ENCODE data around the gene ACAP3. TPM values are rescaled to one million over a fixed set of nuclear protein-coding genes. Genes with fewer than 3 reads are reported as not detected.

The ACAP3 gene
- total RNA-seq, 1 experiment from 2014 or later = 42.2 TPM

- Mint-ChIP-seq H3K27ac (no peak overlapping the region), H3K9me3 (no peaks in the 10 kb centered on the region), H3K4me1 (peaks cover 5% of the 10 kb centered on the region), H3K4me3 (no peak overlapping the region), H3K36me3 (no peaks in the 10 kb centered on the region), H3K27me3 (ENCODE audit: low read depth) (no peaks in the 10 kb centered on the region)
- POLR2A ChIA-PET = interaction anchor here (0.6 kb wide), 1 partner anchor 62 kb away, joined by 4 read pairs; no protein-coding TSS in a partner anchor
- no peak for TF ChIP-seq PREB (CRISPR knock-in tag; IDR thresholded peaks at IDR 0.05; ENCODE audit: borderline replicate concordance)
- TF ChIP-seq, protein P1, sequence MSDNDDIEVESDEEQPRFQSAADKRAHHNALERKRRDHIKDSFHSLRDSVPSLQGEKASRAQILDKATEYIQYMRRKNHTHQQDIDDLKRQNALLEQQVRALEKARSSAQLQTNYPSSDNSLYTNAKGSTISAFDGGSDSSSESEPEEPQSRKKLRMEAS (CRISPR knock-in tag; IDR thresholded peaks at IDR 0.05) = no peak
- TF ChIP-seq, protein P2, sequence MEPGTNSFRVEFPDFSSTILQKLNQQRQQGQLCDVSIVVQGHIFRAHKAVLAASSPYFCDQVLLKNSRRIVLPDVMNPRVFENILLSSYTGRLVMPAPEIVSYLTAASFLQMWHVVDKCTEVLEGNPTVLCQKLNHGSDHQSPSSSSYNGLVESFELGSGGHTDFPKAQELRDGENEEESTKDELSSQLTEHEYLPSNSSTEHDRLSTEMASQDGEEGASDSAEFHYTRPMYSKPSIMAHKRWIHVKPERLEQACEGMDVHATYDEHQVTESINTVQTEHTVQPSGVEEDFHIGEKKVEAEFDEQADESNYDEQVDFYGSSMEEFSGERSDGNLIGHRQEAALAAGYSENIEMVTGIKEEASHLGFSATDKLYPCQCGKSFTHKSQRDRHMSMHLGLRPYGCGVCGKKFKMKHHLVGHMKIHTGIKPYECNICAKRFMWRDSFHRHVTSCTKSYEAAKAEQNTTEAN (CRISPR knock-in tag; IDR thresholded peaks at IDR 0.05) = no peak
- TF ChIP-seq GRHL2 (CRISPR knock-in tag; IDR thresholded peaks at IDR 0.05; ENCODE audit: insufficient replicate concordance, severe bottlenecking) = no peak
- TF ChIP-seq NFATC4 (CRISPR knock-in tag; IDR thresholded peaks at IDR 0.05) = no peak
- TF ChIP-seq, protein P3, sequence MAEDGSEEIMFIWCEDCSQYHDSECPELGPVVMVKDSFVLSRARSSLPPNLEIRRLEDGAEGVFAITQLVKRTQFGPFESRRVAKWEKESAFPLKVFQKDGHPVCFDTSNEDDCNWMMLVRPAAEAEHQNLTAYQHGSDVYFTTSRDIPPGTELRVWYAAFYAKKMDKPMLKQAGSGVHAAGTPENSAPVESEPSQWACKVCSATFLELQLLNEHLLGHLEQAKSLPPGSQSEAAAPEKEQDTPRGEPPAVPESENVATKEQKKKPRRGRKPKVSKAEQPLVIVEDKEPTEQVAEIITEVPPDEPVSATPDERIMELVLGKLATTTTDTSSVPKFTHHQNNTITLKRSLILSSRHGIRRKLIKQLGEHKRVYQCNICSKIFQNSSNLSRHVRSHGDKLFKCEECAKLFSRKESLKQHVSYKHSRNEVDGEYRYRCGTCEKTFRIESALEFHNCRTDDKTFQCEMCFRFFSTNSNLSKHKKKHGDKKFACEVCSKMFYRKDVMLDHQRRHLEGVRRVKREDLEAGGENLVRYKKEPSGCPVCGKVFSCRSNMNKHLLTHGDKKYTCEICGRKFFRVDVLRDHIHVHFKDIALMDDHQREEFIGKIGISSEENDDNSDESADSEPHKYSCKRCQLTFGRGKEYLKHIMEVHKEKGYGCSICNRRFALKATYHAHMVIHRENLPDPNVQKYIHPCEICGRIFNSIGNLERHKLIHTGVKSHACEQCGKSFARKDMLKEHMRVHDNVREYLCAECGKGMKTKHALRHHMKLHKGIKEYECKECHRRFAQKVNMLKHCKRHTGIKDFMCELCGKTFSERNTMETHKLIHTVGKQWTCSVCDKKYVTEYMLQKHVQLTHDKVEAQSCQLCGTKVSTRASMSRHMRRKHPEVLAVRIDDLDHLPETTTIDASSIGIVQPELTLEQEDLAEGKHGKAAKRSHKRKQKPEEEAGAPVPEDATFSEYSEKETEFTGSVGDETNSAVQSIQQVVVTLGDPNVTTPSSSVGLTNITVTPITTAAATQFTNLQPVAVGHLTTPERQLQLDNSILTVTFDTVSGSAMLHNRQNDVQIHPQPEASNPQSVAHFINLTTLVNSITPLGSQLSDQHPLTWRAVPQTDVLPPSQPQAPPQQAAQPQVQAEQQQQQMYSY (CRISPR knock-in tag; IDR thresholded peaks at IDR 0.05) = no peak
- no peak for TF ChIP-seq OVOL2 (CRISPR knock-in tag; IDR thresholded peaks at IDR 0.05; ENCODE audit: borderline replicate concordance)
- TF ChIP-seq ZNF416 (CRISPR knock-in tag; IDR thresholded peaks at IDR 0.05) = no peak
- TF ChIP-seq GTF2I (CRISPR knock-in tag; conservative IDR thresholded peaks at IDR 0.05) = no peak
- TF ChIP-seq TEAD1 (CRISPR knock-in tag; IDR thresholded peaks at IDR 0.05) = no peak
- ATAC-seq = no peak
- CTCF ChIA-PET = interaction anchor here (0.7 to 7.6 kb wide), 14 partner anchors 9 to 303 kb away, joined by 3 to 81 read pairs (median 4); partner anchors contain the start of gene UBE2J2
- DNase-seq (ENCODE audit: low spot score) = no peak
Measured at GRCh38 chr1:1300352-1300739, 7.4 kb downstream of the ACAP3 start.

DNA sequence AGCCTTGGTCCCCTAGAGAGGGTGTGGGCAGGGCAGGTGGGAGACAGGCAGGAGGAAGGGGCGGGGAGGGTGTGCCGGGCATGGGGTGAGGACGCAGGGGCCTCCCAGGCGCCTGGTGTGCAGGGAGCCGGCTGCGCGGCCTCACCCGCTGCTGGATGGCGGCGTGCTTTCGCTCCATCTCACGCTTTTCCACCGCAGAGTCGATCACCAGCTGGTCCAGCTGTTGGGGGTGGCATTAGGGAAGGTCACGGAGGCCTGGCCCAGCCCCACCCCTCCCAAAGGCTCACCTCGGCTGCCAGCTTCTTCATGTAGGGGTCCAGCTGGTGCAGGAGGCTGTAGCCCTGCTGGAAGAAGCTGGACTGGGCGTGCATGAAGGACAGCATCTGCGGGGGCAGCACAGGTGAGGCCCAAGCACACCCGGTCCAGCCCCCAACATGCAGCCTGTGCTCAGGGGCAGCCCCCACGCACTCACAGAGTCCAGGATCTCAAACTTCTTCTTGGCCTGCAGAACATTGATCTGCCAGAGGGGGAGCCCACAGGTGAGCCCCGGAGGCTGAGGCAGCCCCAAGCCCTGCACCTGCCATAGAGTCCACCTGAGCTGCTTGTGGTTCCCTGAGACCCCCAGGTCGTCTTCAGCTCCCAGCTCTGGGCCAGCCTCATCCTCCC lies 7.9 kb downstream of the ACAP3 start:
- ChIA-PET POLR2A (interaction anchor here (0.6 kb wide), 1 partner anchor 62 kb away, joined by 4 read pairs; no protein-coding TSS in a partner anchor), CTCF (interaction anchor here (0.7 to 7.6 kb wide), 14 partner anchors 8 to 303 kb away, joined by 3 to 81 read pairs (median 4); partner anchors contain the start of gene UBE2J2)
- H3K36me3 Mint-ChIP-seq = no peaks in the 10 kb centered on the region
- no peak overlapping the region for H3K4me3 Mint-ChIP-seq
- no peak overlapping the region for H3K27ac Mint-ChIP-seq
- H3K27me3 Mint-ChIP-seq (ENCODE audit: low read depth) = no peaks in the 10 kb centered on the region
- ATAC-seq (peak; percentile 59), DNase-seq (ENCODE audit: low spot score) (peak; percentile 66)
- H3K4me1 Mint-ChIP-seq = peaks cover 3% of the 10 kb centered on the region; the same call in 1 of the 2 replicates
- no peaks in the 10 kb centered on the region for H3K9me3 Mint-ChIP-seq
- TF ChIP-seq SP1 (CRISPR knock-in tag; conservative IDR thresholded peaks at IDR 0.05) = no peak

- ChIA-PET CTCF (interaction anchor here (0.9 to 7.6 kb wide), 5 partner anchors 7 to 302 kb away, joined by 3 to 81 read pairs (median 6); partner anchors contain the start of gene UBE2J2), POLR2A (interaction anchor here (1.0 kb wide), 1 partner anchor 266 kb away, joined by 3 read pairs; no protein-coding TSS in a partner anchor)
- no peaks in the 10 kb centered on the region for H3K9me3 Mint-ChIP-seq
- H3K36me3 Mint-ChIP-seq = no peaks in the 10 kb centered on the region
- DNase-seq (ENCODE audit: low spot score) = peak; percentile 86
- no peak overlapping the region for H3K27ac Mint-ChIP-seq
- H3K4me3 Mint-ChIP-seq = no peak overlapping the region
- H3K27me3 Mint-ChIP-seq (ENCODE audit: low read depth) = no peaks in the 10 kb centered on the region
- no peaks in the 10 kb centered on the region for H3K4me1 Mint-ChIP-seq
- peak; percentile 68 for ATAC-seq
- TF ChIP-seq FOXP4 (CRISPR knock-in tag; IDR thresholded peaks at IDR 0.05) = peak; percentile 76
- TF ChIP-seq RORB (CRISPR knock-in tag; IDR thresholded peaks at IDR 0.05) = no peak
- TF ChIP-seq PREB (CRISPR knock-in tag; IDR thresholded peaks at IDR 0.05; ENCODE audit: borderline replicate concordance) = peak; percentile 19; the same call in 1 of the 2 replicates
- TF ChIP-seq E2F5 (CRISPR knock-in tag; IDR thresholded peaks at IDR 0.05) = no peak
- no peak for TF ChIP-seq ZNF671 (CRISPR knock-in tag; IDR thresholded peaks at IDR 0.05)
- 0 out of 2 replicates have a peak, but pooled peaks have one; percentile 53 for TF ChIP-seq JUN (CRISPR knock-in tag; IDR thresholded peaks at IDR 0.05)
- TF ChIP-seq SOX15 (CRISPR knock-in tag; IDR thresholded peaks at IDR 0.05) = no peak
Measured at GRCh38 chr1:1298861-1299685, 8.7 kb downstream of the ACAP3 start.

Measured in WTC11 (cell line).